ENCODE measurements around the gene SVIL. TPM values are rescaled to one million over a fixed set of nuclear protein-coding genes. Genes with fewer than 3 reads are reported as not detected.
"Not testable (repeated sequence)": the region's sequence is repeated elsewhere in the genome, so short reads cannot be mapped to it uniquely, and the experiment has no call there.

SVIL gene
- total and polyA plus RNA-seq, 11 donors, result 95.2 to 589 (median 355) TPM

DNA sequence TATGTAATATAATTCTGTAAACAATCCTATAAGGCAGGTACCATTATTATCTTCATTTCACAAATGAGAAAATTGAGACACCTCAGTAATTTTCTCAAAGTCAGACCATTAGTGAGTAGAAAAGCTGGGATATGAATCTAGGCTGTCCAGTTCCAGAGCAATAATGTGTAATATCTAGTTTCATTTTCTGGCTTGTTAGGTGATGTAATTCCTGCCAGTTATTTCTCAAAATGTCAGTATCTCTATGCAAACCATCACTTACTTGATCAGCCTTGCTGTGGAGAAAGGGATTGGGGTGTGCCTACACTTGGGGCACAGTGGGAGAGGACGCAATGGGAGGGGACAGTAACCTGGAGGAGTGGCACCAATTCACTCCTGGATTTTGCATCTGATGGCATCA is 188.4 kb downstream of the SVIL start:
- H3K4me1 ChIP-seq, result peaks cover 0 to 23% (median 12%) of the 10 kb centered on the region in 12 donors
- H3K27ac ChIP-seq, result no peak overlapping the region
- H3K36me3 ChIP-seq, result no peaks in the 10 kb centered on the region
- WGBS, 4 donors, result 86 to 96% (median 95%) methylated on average over 1 of the region's 1 CpG
- no peak for ATAC-seq
- no peaks in the 10 kb centered on the region for H3K9me3 ChIP-seq
- no peaks in the 10 kb centered on the region for H3K27me3 ChIP-seq
- no peak overlapping the region for H3K4me3 ChIP-seq
- no peak for DNase-seq
- no peak for TF ChIP-seq POLR2A (IDR thresholded peaks at IDR 0.05)
- TF ChIP-seq, protein P1, sequence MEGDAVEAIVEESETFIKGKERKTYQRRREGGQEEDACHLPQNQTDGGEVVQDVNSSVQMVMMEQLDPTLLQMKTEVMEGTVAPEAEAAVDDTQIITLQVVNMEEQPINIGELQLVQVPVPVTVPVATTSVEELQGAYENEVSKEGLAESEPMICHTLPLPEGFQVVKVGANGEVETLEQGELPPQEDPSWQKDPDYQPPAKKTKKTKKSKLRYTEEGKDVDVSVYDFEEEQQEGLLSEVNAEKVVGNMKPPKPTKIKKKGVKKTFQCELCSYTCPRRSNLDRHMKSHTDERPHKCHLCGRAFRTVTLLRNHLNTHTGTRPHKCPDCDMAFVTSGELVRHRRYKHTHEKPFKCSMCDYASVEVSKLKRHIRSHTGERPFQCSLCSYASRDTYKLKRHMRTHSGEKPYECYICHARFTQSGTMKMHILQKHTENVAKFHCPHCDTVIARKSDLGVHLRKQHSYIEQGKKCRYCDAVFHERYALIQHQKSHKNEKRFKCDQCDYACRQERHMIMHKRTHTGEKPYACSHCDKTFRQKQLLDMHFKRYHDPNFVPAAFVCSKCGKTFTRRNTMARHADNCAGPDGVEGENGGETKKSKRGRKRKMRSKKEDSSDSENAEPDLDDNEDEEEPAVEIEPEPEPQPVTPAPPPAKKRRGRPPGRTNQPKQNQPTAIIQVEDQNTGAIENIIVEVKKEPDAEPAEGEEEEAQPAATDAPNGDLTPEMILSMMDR (IDR thresholded peaks at IDR 0.05), result no peak
- intact Hi-C loops (cut with DNase I), result loop anchor here in 5 of 10 donors (5.0 to 10.0 kb wide), 4 partner anchors 49 to 62 kb away; no protein-coding TSS in a partner anchor

DNA sequence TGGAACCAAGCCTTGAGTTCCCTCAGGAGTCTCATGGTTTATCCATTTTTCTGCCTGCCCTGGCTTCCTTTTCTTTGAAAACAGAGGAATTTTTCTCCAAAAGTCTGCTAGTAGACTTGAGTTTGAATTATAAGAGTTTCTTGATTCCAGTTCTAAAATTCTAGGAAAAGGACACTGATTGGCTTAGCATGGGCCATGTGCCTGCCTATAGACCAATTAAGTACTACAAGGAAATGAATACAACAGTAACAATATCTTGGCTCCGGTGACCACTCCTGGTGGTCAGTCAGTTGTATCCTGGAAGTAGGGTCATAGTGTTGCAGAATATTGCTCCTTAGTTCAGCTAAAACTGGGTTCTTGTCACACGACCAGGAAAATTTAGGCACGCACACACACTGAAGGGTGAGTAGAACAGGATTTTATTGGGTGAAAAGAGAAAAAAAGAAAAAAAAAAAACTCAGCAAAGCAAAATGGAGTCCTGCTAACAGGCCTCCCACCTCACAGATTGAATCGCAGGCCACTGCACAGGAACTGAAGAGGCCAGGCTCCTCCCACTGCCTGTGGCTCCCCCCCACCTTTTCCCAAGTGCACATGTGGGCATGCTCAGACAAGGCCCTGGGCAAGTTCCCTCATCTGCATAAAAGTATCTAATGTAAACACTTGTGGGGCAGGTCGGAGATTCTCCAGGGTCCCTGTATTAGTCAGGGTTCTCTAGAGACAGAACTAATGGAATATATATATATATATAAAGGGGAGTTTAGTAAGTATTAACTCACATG is 190.8 kb downstream of the SVIL start:
- Histone ChIP-seq H3K9me3 (peaks cover 0 to 6% (median 5%) of the 10 kb centered on the region in 12 donors), H3K27me3 (no peaks in the 10 kb centered on the region), H3K4me3 (no peak overlapping the region), H3K27ac (no peak overlapping the region), H3K36me3 (no peaks in the 10 kb centered on the region), H3K4me1 (peaks cover 0 to 19% (median 10%) of the 10 kb centered on the region in 12 donors)
- no peak for ATAC-seq
- no peak for TF ChIP-seq POLR2A (IDR thresholded peaks at IDR 0.05)
- TF ChIP-seq, protein P1 (IDR thresholded peaks at IDR 0.05), result no peak
- DNase-seq, result no peak
- intact Hi-C loops (cut with DNase I), result loop anchor here in 1 of 10 donors (10.0 kb wide), 1 partner anchor 59 kb away; no protein-coding TSS in a partner anchor
- 90 to 97% (median 95%) methylated on average over 5 of the region's 5 CpGs for WGBS, 4 donors

DNA sequence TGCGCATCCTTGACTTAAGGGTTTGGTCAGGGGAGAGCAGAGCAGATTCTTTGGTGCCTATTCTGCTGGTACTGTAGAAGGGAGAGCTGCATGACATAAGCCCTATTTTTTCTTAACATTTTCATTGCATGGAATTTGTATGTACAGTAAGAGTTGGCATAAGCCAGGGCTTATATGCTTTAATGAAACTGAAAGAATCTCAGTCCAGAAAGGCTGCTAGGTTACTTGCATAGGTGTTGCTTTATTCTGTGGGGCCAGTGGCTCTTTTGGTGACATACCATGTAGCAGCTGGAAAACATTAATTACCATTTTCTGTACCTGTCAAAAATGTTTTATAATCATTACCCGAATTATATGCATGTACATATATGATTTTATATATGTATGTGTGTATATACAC is 193.8 kb downstream of the SVIL start:
- DNase-seq (no peak), ATAC-seq (no peak)
- Histone ChIP-seq H3K36me3 (no peaks in the 10 kb centered on the region), H3K4me1 (peaks cover 0 to 5% (median 0%) of the 10 kb centered on the region in 12 donors), H3K27me3 (no peaks in the 10 kb centered on the region), H3K9me3 (peaks cover 0 to 32% (median 15%) of the 10 kb centered on the region in 12 donors), H3K4me3 (no peak overlapping the region), H3K27ac (no peak overlapping the region)
- intact Hi-C loops (cut with DNase I), result loop anchor here in 1 of 10 donors (10.0 kb wide), 1 partner anchor 56 kb away; no protein-coding TSS in a partner anchor
- no peak for TF ChIP-seq POLR2A (IDR thresholded peaks at IDR 0.05)
- TF ChIP-seq, protein P1 (IDR thresholded peaks at IDR 0.05), result no peak
- 98 to 100% (median 99%) methylated on average over 2 of the region's 2 CpGs for WGBS, 4 donors

DNA sequence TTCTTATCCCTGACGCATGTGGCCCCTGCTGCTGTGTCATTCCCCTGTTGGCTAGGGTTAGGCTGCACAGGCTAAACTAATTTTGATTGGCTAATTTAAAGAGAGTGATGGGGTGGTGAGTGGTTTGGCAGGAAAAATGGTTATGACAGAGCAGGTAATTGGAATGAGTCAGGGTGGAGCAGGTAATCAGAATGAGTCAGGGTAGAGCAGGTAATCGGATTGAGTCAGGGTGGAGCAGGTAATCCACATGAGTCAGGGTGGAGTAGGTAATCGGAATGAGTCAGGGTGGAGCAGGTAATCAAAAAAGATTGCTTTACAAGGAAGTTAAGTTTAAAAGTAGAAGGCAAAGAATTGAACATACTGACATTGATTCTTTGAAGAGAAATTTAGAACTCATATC is 195.8 kb downstream of the SVIL start:
- H3K4me3 ChIP-seq; H3K27me3 ChIP-seq; H3K4me1 ChIP-seq; H3K36me3 ChIP-seq; intact Hi-C loops (cut with DNase I); ATAC-seq; H3K27ac ChIP-seq; DNase-seq: not testable (repeated sequence)
- H3K9me3 ChIP-seq, result peaks cover 0 to 38% (median 15%) of the 10 kb centered on the region in 12 donors
- 93 to 98% (median 96%) methylated on average over 3 of the region's 3 CpGs for WGBS, 4 donors

Measured in heart left ventricle (tissue), 16 donors.